Measurements from ENCODE around the gene NID1. TPM values are rescaled to one million over a fixed set of nuclear protein-coding genes. Genes with fewer than 3 reads are reported as not detected.

NID1 gene
- total RNA-seq, 1 experiment from 2014 or later: 11.1 TPM

DNA sequence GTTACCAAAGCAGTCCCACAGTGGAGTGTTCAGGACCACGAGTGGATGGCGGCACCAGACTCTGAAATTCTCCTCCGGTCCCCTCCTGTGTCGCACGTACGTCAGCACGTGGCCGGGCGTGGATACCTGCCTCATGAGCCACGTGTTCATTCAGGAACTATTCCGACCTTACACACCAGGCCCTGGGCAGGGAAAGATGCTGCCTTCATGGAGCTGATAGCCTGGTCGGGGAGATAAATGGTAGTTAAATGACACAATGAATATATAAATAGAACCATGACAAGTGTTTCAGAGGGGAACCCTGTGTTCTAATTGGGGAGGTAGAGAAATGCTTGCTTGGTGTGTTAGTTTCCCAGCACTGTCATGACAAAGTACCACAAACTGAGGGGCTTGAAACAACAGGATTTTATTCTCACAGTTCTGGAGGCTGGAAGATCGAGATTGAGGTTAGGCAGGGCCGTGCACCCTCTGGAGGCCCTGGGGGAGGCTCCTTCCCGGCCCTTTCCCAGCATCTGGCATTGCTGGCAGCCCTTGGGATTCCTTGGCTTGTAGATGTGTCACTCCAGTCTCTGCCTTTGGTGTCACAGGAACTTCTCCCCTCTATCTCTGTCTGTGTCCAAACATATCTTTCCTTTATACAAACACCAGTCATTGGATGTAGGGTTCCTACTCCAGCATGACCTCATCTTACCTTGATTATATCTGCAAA is 48.6 kb upstream of the NID1 start:
- Histone ChIP-seq H3K36me3 (ENCODE audit: low read depth, low read length) (no peaks in the 10 kb centered on the region), H3K27me3 (ENCODE audit: low read length) (no peaks in the 10 kb centered on the region), H3K9me2 (replicated peaks; ENCODE audit: low read length) (no peaks in the 10 kb centered on the region), H3K4me1 (ENCODE audit: insufficient read depth, low read length) (no peaks in the 10 kb centered on the region), H3K9me3 (ENCODE audit: low read length) (no peaks in the 10 kb centered on the region), H2AFZ (ENCODE audit: low read length) (no peak overlapping the region), H3K27ac (ENCODE audit: low read length) (no peak overlapping the region), H3F3A (ENCODE audit: low read length, unreplicated experiment) (no peaks in the 10 kb centered on the region), H3K4me2 (ENCODE audit: low read length) (no peak overlapping the region), H3K9ac (ENCODE audit: low read length) (no peak overlapping the region), H4K20me1 (ENCODE audit: low read length) (no peaks in the 10 kb centered on the region), H3K4me3 (ENCODE audit: low read length) (no peak overlapping the region), H3K79me2 (ENCODE audit: low read length) (no peaks in the 10 kb centered on the region)
- intact Hi-C loops (cut with micrococcal nuclease): no loop called here
- TF ChIP-seq EZH2phosphoT487 (IDR thresholded peaks at IDR 0.05; ENCODE audit: borderline replicate concordance, low read length): no peak
- TF ChIP-seq, protein P1, sequence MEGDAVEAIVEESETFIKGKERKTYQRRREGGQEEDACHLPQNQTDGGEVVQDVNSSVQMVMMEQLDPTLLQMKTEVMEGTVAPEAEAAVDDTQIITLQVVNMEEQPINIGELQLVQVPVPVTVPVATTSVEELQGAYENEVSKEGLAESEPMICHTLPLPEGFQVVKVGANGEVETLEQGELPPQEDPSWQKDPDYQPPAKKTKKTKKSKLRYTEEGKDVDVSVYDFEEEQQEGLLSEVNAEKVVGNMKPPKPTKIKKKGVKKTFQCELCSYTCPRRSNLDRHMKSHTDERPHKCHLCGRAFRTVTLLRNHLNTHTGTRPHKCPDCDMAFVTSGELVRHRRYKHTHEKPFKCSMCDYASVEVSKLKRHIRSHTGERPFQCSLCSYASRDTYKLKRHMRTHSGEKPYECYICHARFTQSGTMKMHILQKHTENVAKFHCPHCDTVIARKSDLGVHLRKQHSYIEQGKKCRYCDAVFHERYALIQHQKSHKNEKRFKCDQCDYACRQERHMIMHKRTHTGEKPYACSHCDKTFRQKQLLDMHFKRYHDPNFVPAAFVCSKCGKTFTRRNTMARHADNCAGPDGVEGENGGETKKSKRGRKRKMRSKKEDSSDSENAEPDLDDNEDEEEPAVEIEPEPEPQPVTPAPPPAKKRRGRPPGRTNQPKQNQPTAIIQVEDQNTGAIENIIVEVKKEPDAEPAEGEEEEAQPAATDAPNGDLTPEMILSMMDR (conservative IDR thresholded peaks at IDR 0.05; ENCODE audit: low read depth, low read length): no peak
- no peak for ATAC-seq
- POLR2A ChIA-PET (ENCODE audit: unreplicated experiment): no interaction called here
- no TSS peak for BruUV-seq (replicated peaks)
- CTCF ChIA-PET: no interaction called here
- no peak for DNase-seq

DNA sequence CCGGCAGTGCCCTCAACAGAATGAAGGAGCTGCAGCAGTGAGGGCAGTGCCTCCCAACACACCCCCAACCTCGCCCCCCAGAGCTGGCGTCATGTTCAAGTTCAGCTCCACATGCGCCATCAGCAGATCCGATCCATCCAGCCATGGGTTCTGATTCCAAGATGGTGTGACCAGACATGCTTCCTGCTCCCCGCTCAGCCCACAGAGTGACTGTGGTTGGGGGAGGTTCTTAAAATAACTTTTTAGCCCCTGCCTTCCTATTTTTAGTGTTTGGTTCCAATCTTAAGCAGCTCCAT is 47.4 kb upstream of the NID1 start:
- no peak for TF ChIP-seq EZH2 (IDR thresholded peaks at IDR 0.05; ENCODE audit: low read length, unreplicated experiment)
- no peak for TF ChIP-seq EZH2phosphoT487 (IDR thresholded peaks at IDR 0.05; ENCODE audit: borderline replicate concordance, low read length)
- TF ChIP-seq, protein P1 (conservative IDR thresholded peaks at IDR 0.05; ENCODE audit: low read depth, low read length): no peak
- Histone ChIP-seq H3K9me3 (ENCODE audit: low read length) (no peaks in the 10 kb centered on the region), H3K4me1 (ENCODE audit: insufficient read depth, low read length) (no peaks in the 10 kb centered on the region), H3K27ac (ENCODE audit: low read length) (no peak overlapping the region), H3K9ac (ENCODE audit: low read length) (no peak overlapping the region), H3K27me3 (ENCODE audit: low read length) (no peaks in the 10 kb centered on the region), H3K4me2 (ENCODE audit: low read length) (no peak overlapping the region), H2AFZ (ENCODE audit: low read length) (no peak overlapping the region), H3K4me3 (ENCODE audit: low read length) (no peak overlapping the region), H3F3A (ENCODE audit: low read length, unreplicated experiment) (no peaks in the 10 kb centered on the region), H4K20me1 (ENCODE audit: low read length) (no peaks in the 10 kb centered on the region), H3K9me2 (replicated peaks; ENCODE audit: low read length) (no peaks in the 10 kb centered on the region), H3K36me3 (ENCODE audit: low read depth, low read length) (no peaks in the 10 kb centered on the region), H3K79me2 (ENCODE audit: low read length) (no peaks in the 10 kb centered on the region)
- intact Hi-C loops (cut with micrococcal nuclease): no loop called here
- ATAC-seq (no peak), DNase-seq (no peak)
- no TSS peak for BruUV-seq (replicated peaks)
- POLR2A ChIA-PET (ENCODE audit: unreplicated experiment): no interaction called here
- CTCF ChIA-PET: interaction anchor here (0.7 kb wide), 1 partner anchor 172 kb away, joined by 3 read pairs; no protein-coding TSS in a partner anchor

DNA sequence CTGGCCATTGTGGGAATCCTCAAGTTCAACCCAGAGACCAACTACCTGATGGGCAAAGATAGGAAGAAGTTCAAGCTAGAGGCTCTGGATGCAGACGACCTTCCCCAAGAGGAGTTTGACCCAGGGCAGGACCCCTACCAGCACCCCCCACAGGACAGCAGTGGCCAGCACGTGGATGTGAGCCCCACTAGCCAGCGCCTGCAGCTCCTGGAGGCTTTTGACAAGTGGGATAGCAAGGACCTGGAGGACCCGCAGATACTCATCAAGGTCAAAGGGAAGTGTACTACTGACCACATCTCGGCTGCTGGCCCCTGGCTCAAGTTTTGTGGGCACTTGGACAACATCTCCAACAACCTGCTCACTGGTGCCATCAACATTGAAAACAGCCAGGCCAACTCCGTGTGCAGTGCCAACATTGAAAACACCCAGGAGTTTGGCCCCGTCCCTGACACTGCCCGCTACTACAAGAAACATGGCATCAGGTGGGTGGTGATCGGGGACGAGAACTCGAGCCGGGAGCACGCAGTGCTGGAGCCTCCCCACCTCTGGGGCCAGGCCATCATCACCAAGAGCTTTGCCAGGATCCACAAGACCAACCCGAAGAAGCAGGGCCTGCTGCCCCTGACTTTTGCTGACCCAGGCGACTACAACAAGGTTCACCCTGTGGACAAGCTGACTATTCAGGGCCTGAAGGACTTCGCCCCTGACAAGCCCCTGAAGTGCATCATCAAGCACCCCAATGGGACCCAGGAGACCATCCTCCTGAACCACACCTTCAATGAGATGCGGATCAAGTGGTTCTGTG is 46.8 kb upstream of the NID1 start:
- Histone ChIP-seq H3K27ac (ENCODE audit: low read length) (no peak overlapping the region), H3K4me1 (ENCODE audit: insufficient read depth, low read length) (no peaks in the 10 kb centered on the region), H3K36me3 (ENCODE audit: low read depth, low read length) (no peaks in the 10 kb centered on the region), H3F3A (ENCODE audit: low read length, unreplicated experiment) (no peaks in the 10 kb centered on the region), H3K79me2 (ENCODE audit: low read length) (no peaks in the 10 kb centered on the region), H3K4me3 (ENCODE audit: low read length) (no peak overlapping the region), H4K20me1 (ENCODE audit: low read length) (no peaks in the 10 kb centered on the region), H3K9me3 (ENCODE audit: low read length) (no peaks in the 10 kb centered on the region), H3K9ac (ENCODE audit: low read length) (no peak overlapping the region), H3K27me3 (ENCODE audit: low read length) (no peaks in the 10 kb centered on the region), H3K9me2 (replicated peaks; ENCODE audit: low read length) (no peaks in the 10 kb centered on the region), H2AFZ (ENCODE audit: low read length) (no peak overlapping the region), H3K4me2 (ENCODE audit: low read length) (no peak overlapping the region)
- TF ChIP-seq EZH2phosphoT487 (IDR thresholded peaks at IDR 0.05; ENCODE audit: borderline replicate concordance, low read length): no peak
- TF ChIP-seq, protein P1 (conservative IDR thresholded peaks at IDR 0.05; ENCODE audit: low read depth, low read length): no peak
- TF ChIP-seq EZH2 (IDR thresholded peaks at IDR 0.05; ENCODE audit: low read length, unreplicated experiment): no peak
- DNase-seq: no peak
- intact Hi-C loops (cut with micrococcal nuclease): no loop called here
- BruUV-seq (replicated peaks): no TSS peak
- ATAC-seq: no peak
- POLR2A ChIA-PET (ENCODE audit: unreplicated experiment): no interaction called here
- CTCF ChIA-PET: no interaction called here
